DMS153 (cell line): Measurements from ENCODE around the gene CYP2S1.
"Not testable (repeated sequence)": the region's sequence is repeated elsewhere in the genome, so short reads cannot be mapped to it uniquely, and the experiment has no call there.

Experiments
- DNase-seq: peaks from one replicate; lab custom pipeline; 2025; lab: John Stamatoyannopoulos, UW

Gene CYP2S1

DNA sequence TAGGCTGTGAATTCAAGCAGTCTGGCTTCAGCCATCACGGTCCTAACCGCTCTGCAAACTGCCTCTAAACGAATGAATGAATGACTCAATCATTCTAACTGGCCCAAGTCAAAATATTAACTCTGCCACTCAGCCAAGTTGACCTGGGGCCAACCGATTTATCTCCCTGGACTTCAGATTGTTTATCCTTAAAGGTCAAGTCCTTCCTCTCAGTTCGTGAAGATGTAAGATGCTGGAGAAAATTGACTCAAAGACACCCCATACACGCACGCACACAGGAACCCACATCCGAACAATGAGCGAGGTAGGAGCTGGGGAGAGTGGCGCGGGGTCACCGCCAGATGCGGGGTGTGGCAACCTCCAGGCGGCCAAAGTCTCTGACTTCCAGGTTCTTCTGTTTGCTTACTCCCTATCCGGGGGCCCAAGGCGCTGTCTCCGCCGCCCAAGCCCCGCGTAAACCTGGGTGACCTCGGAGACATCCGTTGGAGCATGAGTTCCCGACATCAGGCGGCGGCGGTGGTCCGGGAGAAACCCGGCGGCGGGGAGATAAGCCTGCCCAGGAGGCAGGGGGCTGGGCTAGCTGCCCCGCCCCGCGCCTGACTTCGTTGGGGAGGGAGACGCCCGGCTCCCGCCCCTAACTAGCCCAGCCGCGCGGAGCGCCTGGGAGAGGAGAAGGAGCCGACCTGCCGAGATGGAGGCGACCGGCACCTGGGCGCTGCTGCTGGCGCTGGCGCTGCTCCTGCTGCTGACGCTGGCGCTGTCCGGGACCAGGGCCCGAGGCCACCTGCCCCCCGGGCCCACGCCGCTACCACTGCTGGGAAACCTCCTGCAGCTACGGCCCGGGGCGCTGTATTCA is at the start of gene CYP2S1:
CYP2S1 (plus strand) TSS at position 646 of the 856 bp plus-strand sequence; CDS start at position 692, 46 bp downstream.
- no peak for DNase-seq

- DNase-seq, result peak; percentile 23
Measured at GRCh38 chr19:41144403-41144802, 48.6 kb upstream of the CYP2S1 start.

DNA sequence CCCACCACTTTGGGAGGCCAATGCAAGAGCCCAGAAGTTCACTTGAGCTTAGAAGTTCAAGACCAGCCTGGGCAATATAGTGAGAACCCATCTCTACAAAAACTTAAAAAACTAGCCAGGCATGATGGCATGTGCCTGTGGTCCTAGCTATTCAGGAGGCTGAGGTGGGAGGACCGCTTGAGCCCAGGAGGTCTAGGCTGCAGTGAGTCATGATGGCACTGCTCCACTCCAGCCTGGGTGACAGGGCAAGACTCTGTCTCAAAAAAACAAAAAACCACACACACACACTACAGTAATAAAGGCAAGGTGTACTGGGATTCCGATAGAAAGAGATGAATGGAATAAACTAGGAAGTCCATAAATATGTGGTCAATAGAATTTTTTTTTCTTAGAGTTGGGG is 43.2 kb upstream of the CYP2S1 start:
- DNase-seq, result no peak

DNA sequence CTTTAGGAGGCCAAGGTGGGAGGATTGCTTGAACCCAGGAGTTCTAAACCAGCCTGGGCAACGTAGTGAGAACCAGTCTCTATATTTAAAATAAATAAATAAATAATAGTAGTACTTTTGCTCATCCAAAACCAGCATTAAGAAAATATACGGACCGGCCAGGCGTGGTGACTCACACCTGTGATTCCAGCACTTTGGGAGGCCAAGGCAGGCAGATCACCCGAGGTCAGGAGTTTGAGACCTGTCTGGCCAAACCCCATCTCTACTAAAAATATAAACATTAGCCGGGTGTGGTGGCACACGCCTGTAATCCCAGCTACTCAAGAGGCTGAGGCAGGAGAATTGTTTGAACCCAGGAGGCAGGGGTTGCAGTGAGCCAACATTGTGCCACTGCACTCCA is 42.0 kb upstream of the CYP2S1 start:
- not testable (repeated sequence) for DNase-seq

DNA sequence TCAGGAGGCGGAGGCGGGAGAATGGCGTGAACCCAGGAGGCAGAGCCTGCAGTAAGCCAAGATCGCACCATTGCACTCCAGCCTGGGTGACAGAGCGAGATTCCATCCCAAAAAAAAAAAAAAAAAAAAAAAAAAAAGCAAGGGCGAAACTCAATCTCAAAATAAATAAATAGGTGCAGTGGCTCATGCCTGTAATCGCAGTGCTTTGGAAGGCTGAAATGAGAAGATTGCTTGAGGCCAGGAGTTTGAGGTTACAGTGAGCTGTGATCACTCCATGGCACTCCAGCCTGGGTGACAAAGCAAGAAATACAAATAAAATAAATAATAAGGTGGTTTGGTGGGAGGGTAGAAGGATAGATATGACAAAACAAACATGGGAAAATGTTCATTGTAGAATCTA is 39.0 kb upstream of the CYP2S1 start:
- DNase-seq, result no peak

- DNase-seq, result no peak
Measured at GRCh38 chr19:41156207-41156606, 36.8 kb upstream of the CYP2S1 start.

GRCh38 chr19:41159881-41160280 is 33.1 kb upstream of the CYP2S1 start:
- DNase-seq, result no peak

DNA sequence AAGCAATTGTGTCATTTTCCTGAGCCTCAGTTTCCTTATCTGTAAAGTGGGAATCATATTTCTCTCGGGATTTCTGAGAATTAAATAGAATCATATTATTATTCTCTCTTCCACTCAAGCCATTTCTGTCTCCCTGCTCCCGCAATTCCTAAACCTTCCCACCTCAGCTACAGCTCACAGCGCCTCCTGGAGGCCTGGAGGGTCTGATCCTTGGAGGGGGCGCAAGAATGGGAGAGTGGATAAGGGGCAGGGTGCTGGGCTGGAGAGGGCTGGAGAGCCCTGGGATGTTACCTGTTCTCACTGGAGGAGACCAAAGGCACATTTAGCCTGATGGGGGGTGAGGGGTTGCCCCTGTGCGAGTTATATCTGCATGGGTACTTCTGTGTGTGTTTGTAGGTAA is 31.1 kb upstream of the CYP2S1 start:
- DNase-seq, result no peak

- DNase-seq, result no peak
Measured at GRCh38 chr19:41166944-41167804, 25.8 kb upstream of the CYP2S1 start.

GRCh38 chr19:41172297-41173164 is 20.5 kb upstream of the CYP2S1 start:
- DNase-seq, result no peak

- DNase-seq, result no peak
Measured at GRCh38 chr19:41174297-41174928, 18.6 kb upstream of the CYP2S1 start.

GRCh38 chr19:41175801-41176777 is 16.9 kb upstream of the CYP2S1 start:
- DNase-seq, result no peak

GRCh38 chr19:41180173-41180572 is 12.8 kb upstream of the CYP2S1 start:
- not testable (repeated sequence) for DNase-seq

GRCh38 chr19:41186971-41187883 is 5.8 kb upstream of the CYP2S1 start:
- DNase-seq, result no peak

- no peak for DNase-seq
Measured at GRCh38 chr19:41187884-41188279, 5.1 kb upstream of the CYP2S1 start.

GRCh38 chr19:41189425-41190065 is 3.5 kb upstream of the CYP2S1 start:
- DNase-seq, result no peak

DNA sequence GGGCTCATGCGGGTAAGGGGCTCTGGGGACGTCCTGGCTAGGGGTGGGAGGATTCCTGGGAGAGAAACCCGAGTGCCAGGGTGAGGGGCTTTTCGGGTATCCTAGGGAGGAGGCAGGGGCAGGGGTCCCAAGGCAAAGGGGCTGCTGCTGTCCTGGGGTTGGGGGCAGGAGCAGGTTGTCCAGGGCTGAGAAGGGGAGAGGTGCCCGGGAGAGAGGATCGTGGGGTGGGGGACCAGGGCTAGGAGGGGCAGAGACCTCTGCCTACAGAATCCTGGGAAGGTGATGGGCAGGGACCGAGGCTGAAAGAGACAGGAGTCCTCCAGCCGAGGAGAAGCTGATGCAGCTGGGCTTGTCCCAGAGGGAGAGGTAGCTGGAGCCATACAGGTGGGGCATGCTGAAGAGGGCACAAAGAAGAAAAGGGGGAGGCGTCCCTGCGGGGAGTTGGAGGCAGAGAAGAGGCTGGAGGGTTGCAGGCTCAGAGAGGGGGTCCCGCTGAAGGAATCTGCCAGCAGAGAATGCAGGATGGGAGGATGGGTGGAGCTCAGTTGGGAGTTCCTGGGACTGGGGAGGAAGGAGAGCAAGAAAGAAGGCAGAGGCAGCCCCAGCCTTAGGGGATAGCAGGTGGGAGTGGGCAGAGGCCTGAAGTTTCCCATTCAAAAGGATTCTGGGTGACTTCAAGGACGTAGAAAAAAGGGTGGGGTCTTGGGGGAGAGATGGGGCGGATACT is 574 bp downstream of the CYP2S1 start:
- DNase-seq, result no peak

DNA sequence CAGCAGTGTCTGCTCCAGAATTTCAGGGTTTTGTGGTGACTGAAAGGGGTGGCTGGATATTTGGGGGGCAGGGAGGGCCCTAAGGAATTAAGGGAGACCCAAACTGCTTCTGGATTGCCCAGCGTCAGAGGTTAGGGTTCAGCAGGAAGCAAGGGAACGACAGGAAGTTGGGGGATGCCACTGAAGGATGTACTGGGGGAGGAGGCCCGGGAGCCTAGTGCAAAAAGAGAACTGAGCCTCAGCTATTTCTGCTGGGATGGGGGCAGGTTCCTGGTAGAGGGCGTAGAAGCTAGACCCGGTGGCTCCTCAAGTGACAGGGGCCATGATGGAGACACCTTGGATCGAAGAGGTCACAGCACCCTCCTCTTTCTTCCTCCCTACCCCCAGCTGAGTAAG is 1.1 kb downstream of the CYP2S1 start:
- DNase-seq, result no peak
